K562 (cell line): ENCODE measurements around the gene NAT9. TPM values are rescaled to one million over a fixed set of nuclear protein-coding genes. Genes with fewer than 3 reads are reported as not detected.

Experiments
- ATAC-seq: fragments of 200-7000 bp; cut with Tn5 transposase; 3 replicates; pipeline ENCODE4 v1.9.1; 2020; ENCODE audit warnings: moderate library complexity
- BruUV-seq: library from RNA; stranded (reverse); fragments of 400-500 nt; replicated peaks from 2 replicates; lab custom pipeline; 2021; lab: Mats Ljungman, UMichigan
- CTCF ChIA-PET: fragments of 300-600 bp; formaldehyde crosslinking; extraction: SDS; loops from one replicate; lab custom pipeline; 2021; ENCODE audit warnings: low intra/inter-chr PET ratio; lab: Yijun Ruan, JAX
- POLR2A ChIA-PET: fragments of 300-600, 350-650 bp; sonication (Branson Sonifier 250); formaldehyde crosslinking; extraction: SDS; loops from one replicate; lab custom pipeline; 2021; ENCODE audit warnings: antibody characterized with exemption, inconsistent platforms; lab: Yijun Ruan, JAX
- DNase-seq, 4 experiments: peaks; one replicate each; pipeline versions ENCODE4 v3.0.0 to v3.0.0-alpha.2; 2011 to 2018; ENCODE audit warnings: low spot score in 3 of 4, mixed read lengths in 3 of 4; ENCODE audit errors: extremely low read depth in 1 of 4
- FAIRE-seq: peaks from 2 replicates; lab custom pipeline; 2011; peaks lifted over from hg19 to GRCh38; lab: Jason Lieb, UNC
- H2AFZ ChIP-seq: 2 replicates; pipeline ENCODE4 v1.6.0; 2011; ENCODE audit warnings: low read depth, low read length, control low read depth, inconsistent platforms
- H3K27ac ChIP-seq: fragments of 200-600 bp; 3 replicates; pipeline ENCODE4 v1.8.0; 2011; ENCODE audit warnings: low read depth, mild to moderate bottlenecking, control low read depth, inconsistent platforms, low read length, moderate library complexity, mixed read lengths; ENCODE audit errors: extremely low read depth
- H3K27me3 ChIP-seq, 2 experiments: fragments of 300-600 bp in 1 of 2; 2 replicates in 1 of 2; 3 replicates in 1 of 2; pipeline versions ENCODE4 v1.6.0 to v1.8.0; 2011; ENCODE audit warnings: inconsistent platforms in 2 of 2, low read length in 2 of 2, mild to moderate bottlenecking in 1 of 2, mixed read lengths in 1 of 2, moderate library complexity in 1 of 2; ENCODE audit not compliant: control insufficient read depth in 2 of 2, insufficient read depth in 2 of 2
- H3K36me3 ChIP-seq: fragments of 300-600 bp; 3 replicates; pipeline ENCODE4 v1.8.0; 2011; ENCODE audit warnings: mild to moderate bottlenecking, low read length, inconsistent platforms; ENCODE audit not compliant: control insufficient read depth, insufficient read depth
- H3K4me1 ChIP-seq, 2 experiments: fragments of 200-600 bp in 1 of 2; replicated peaks in 1 of 2; 2 replicates in 1 of 2; 3 replicates in 1 of 2; pipeline versions ENCODE4 v1.5.1 to v1.8.0; 2011; ENCODE audit warnings: inconsistent platforms in 2 of 2, low read length in 2 of 2, mild to moderate bottlenecking in 1 of 2, mixed read lengths in 1 of 2, moderate library complexity in 1 of 2; ENCODE audit not compliant: control insufficient read depth in 2 of 2, insufficient read depth in 2 of 2
- H3K4me2 ChIP-seq: 2 replicates; pipeline ENCODE4 v1.6.1; 2011; ENCODE audit warnings: low read length, control low read depth, inconsistent platforms, mixed read lengths; ENCODE audit not compliant: insufficient read depth
- H3K4me3 ChIP-seq: fragments of 200-600 bp; sonication (generic), shearing (Covaris generic); 2 replicates; pipeline ENCODE4 v1.5.1; 2016; ENCODE audit warnings: control low read depth, inconsistent platforms
- H3K79me2 ChIP-seq: fragments of 200-600 bp; 3 replicates; pipeline ENCODE4 v1.8.0; 2011; ENCODE audit warnings: low read length, inconsistent platforms; ENCODE audit not compliant: control insufficient read depth, insufficient read depth
- H3K9ac ChIP-seq, 2 experiments: 2 replicates each; pipeline versions ENCODE4 v1.6.0 to v1.6.1; 2011; ENCODE audit warnings: low read depth in 2 of 2, low read length in 2 of 2, control low read depth in 1 of 2, inconsistent platforms in 1 of 2, mild to moderate bottlenecking in 1 of 2, mixed read lengths in 1 of 2; ENCODE audit not compliant: insufficient read depth in 1 of 2
- H3K9me1 ChIP-seq: one replicate; pipeline ENCODE4 v1.6.0; 2011; ENCODE audit warnings: inconsistent platforms, mild to moderate bottlenecking, low read length, moderate library complexity; ENCODE audit not compliant: control insufficient read depth, insufficient read depth
- H3K9me3 ChIP-seq: replicated peaks from 2 replicates; pipeline ENCODE4 v1.5.1; 2011; ENCODE audit warnings: low read depth, low read length, inconsistent platforms; ENCODE audit not compliant: control insufficient read depth, insufficient read depth
- H4K20me1 ChIP-seq: replicated peaks from 2 replicates; pipeline ENCODE4 v1.6.1; 2011; ENCODE audit warnings: low read length, inconsistent platforms, mixed read lengths; ENCODE audit not compliant: control insufficient read depth, insufficient read depth
- ARID4B ChIP-seq: sonication (generic); formaldehyde crosslinking; IDR thresholded peaks from 2 replicates; pipeline ENCODE4 v1.8.0; 2022; ENCODE audit warnings: mild to moderate bottlenecking, missing genetic modification reagents
- C11orf30 ChIP-seq: fragments of 450-650 bp; IDR thresholded peaks from 2 replicates; pipeline ENCODE4 v1.6.1; 2016; ENCODE audit warnings: low read depth, mild to moderate bottlenecking
- KAT8 ChIP-seq: fragments of 450-650 bp; IDR thresholded peaks from 2 replicates; pipeline ENCODE4 v1.6.1; 2016; ENCODE audit warnings: low read depth, mild to moderate bottlenecking
- MAFF ChIP-seq: IDR thresholded peaks from 2 replicates; pipeline ENCODE4 v1.6.1; 2012; ENCODE audit warnings: low read length, improper control_type of control experiment
- MAFG ChIP-seq: fragments of 450-650 bp; conservative IDR thresholded peaks from 2 replicates; pipeline ENCODE4 v1.6.1; 2016; ENCODE audit warnings: missing genetic modification characterization, missing compliant biosample characterization
- MAFK ChIP-seq: IDR thresholded peaks from 2 replicates; pipeline ENCODE4 v1.6.1; 2011; ENCODE audit warnings: low read length, improper control_type of control experiment
- NFE2 ChIP-seq: IDR thresholded peaks from 2 replicates; pipeline ENCODE4 v1.6.1; 2014; ENCODE audit warnings: antibody characterized with exemption, low read depth
- RBM22 ChIP-seq: fragments of 200-400 bp; formaldehyde crosslinking; IDR thresholded peaks from 2 replicates; pipeline ENCODE4 v1.6.1; 2018; ENCODE audit warnings: low read length, low read depth; ENCODE audit not compliant: poor library complexity, severe bottlenecking
- ZBED1 ChIP-seq: IDR thresholded peaks from 2 replicates; pipeline ENCODE4 v1.6.1; 2014
- ZNF316 ChIP-seq: fragments of 450-650 bp; IDR thresholded peaks from 2 replicates; pipeline ENCODE4 v1.6.1; 2016
- WGBS: fragments of 100-300 bp; shearing (Covaris generic); methylation state at CpG from one replicate; pipeline ENCODE4 v1.1.6; 2016; ENCODE audit warnings: low coverage, mixed read lengths; ENCODE audit not compliant: insufficient coverage; ENCODE audit errors: missing lambda C conversion rate; 5-methylcytosine and 5-hydroxymethylcytosine counted together
- in situ Hi-C: fragments of 300-500 bp; cut with MboI; formaldehyde crosslinking; loops from 4 replicates; pipeline ENCODE4 v1.15.0; 2018; ENCODE audit warnings: inconsistent platforms, mixed read lengths
- intact Hi-C: fragments of 100-400 bp; cut with micrococcal nuclease; formaldehyde crosslinking; loops from 2 replicates; pipeline ENCODE4 v1.14.2; 2022
- polyA plus RNA-seq, 8 experiments: library from polyadenylated mRNA; depleted of rRNA in 4 of 8; stranded (reverse) in 5 of 8; unstranded in 3 of 8; fragments of >200 nt; fragmentation: Nextera tagmentation in 2 of 8; fragmentation: Illumina TruSeq in 1 of 8; extraction: Ambion mirVana in 2 of 8; extraction: Trizol in 1 of 8; gene quantifications; 2 replicates each; pipeline versions ENCODE4 v1.2.1 to v1.2.3, GENCODE V29; 2011 to 2014; ENCODE audit warnings: inconsistent platforms in 1 of 8, missing spikeins in 1 of 8
- total RNA-seq, 7 experiments: library from RNA; depleted of rRNA in 6 of 7; stranded (reverse); fragments of >200 nt in 6 of 7; fragmentation: Illumina TruSeq in 2 of 7; extraction: Trizol in 2 of 7; gene quantifications; 2 replicates each; pipeline versions ENCODE4 v1.2.1 to v1.2.3, GENCODE V29; 2011 to 2021; ENCODE audit warnings: low replicate concordance in 1 of 7

NAT9 gene
- total and polyA plus RNA-seq, 9 of the 15 experiments (the other 6 are each of a cell fraction or from before 2014, with no cell fraction given), result 4.2 to 63.6 (median 40.8) TPM

GRCh38 chr17:74766413-74766812, 9.7 kb downstream of the NAT9 start:
- intact Hi-C loops (no loop called here), in situ Hi-C loops (no loop called here)
- Histone ChIP-seq H3K79me2 (peaks cover 5% of the 10 kb centered on the region; the same call in 2 of the 3 replicates), H3K9ac (no peak overlapping the region), H4K20me1 (peaks cover 21% of the 10 kb centered on the region), H3K9me1 (no peaks in the 10 kb centered on the region), H3K27me3 (no peaks in the 10 kb centered on the region), H3K4me1 (peaks cover 0 to 28% of the 10 kb centered on the region in 2 experiments; a peak in 4 of 5 replicates), H2AFZ (no peak overlapping the region), H3K4me2 (no peak overlapping the region), H3K27ac (no peak overlapping the region), H3K4me3 (no peak overlapping the region), H3K9me3 (no peaks in the 10 kb centered on the region), H3K36me3 (peaks cover 59% of the 10 kb centered on the region)
- ChIA-PET CTCF (no interaction called here), POLR2A (interaction anchor here (0.6 to 1.4 kb wide), 2 partner anchors 11 to 360 kb away, joined by 3 read pairs; no protein-coding TSS in a partner anchor)
- peak; percentile 96 for TF ChIP-seq MAFF
- TF ChIP-seq ZNF316, result peak; percentile 97
- TF ChIP-seq RBM22, result no peak
- TF ChIP-seq MAFG (tag), result peak; percentile 94
- TF ChIP-seq NFE2, result peak; percentile 71
- no peak for TF ChIP-seq ARID4B (CRISPR knock-in tag)
- peak; percentile 96 for TF ChIP-seq MAFK
- peak; percentile 94 for TF ChIP-seq C11orf30
- no peak for TF ChIP-seq KAT8
- TF ChIP-seq ZBED1, result no peak
- whole genome bisulfite sequencing, result 70% methylated on average over 2 of the region's 2 CpGs
- FAIRE-seq (no peak), DNase-seq (no peak), ATAC-seq (no peak)
- no TSS peak for BruUV-seq
